ENCODE results near the gene PDRG1.

PDRG1 gene

GRCh38 chr20:31939661-31940060 lies 12.2 kb downstream of the PDRG1 start:
- H3K9ac ChIP-seq (ENCODE audit: low read length): no peak overlapping the region
- H3K27ac ChIP-seq (ENCODE audit: low read length): no peak overlapping the region
- no peak overlapping the region for H3K4me2 ChIP-seq (ENCODE audit: low read length)
- peaks cover 5% of the 10 kb centered on the region; the same call in 1 of the 2 replicates for H4K20me1 ChIP-seq (ENCODE audit: insufficient read depth, low read length)
- H3K9me3 ChIP-seq (ENCODE audit: insufficient read depth, low read length): no peaks in the 10 kb centered on the region
- H3K4me1 ChIP-seq (ENCODE audit: low read length): no peaks in the 10 kb centered on the region
- TF ChIP-seq CTCF (IDR thresholded peaks at IDR 0.05; ENCODE audit: low read depth, low read length): no peak
- no peak for TF ChIP-seq EZH2phosphoT487 (IDR thresholded peaks at IDR 0.05; ENCODE audit: low read depth)
- no peaks in the 10 kb centered on the region for H3K79me2 ChIP-seq (ENCODE audit: low read length)
- H3K4me3 ChIP-seq (ENCODE audit: low read length): no peak overlapping the region
- H3K36me3 ChIP-seq (replicated peaks; ENCODE audit: low read depth, low read length): peaks cover 11% of the 10 kb centered on the region
- no peak overlapping the region for H2AFZ ChIP-seq (ENCODE audit: low read depth, low read length)
- no peaks in the 10 kb centered on the region for H3K27me3 ChIP-seq (ENCODE audit: low read depth, low read length)

DNA sequence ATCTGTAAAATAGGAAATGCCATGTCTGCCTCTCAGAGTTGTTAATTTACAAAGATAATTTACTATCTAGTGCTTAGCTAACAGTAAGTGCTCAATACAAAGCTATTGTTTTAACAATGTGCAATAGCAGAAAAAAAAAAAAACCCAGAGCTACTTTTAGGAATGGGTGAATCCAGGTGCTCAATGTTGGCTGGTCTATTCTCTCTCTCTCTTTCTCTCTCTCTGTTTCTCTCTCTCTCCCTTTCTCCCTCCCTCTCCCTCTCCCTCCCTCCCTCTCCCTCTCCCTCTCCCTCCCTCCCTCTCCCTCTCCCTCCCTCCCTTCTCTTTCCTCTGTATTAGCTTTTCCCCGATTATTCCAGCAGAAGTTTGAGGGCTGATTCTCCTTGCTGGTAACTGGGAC lies 14.0 kb downstream of the PDRG1 start:
- Histone ChIP-seq H3K79me2 (ENCODE audit: low read length) (no peaks in the 10 kb centered on the region), H2AFZ (ENCODE audit: low read depth, low read length) (no peak overlapping the region), H3K9me3 (ENCODE audit: insufficient read depth, low read length) (no peaks in the 10 kb centered on the region), H3K4me2 (ENCODE audit: low read length) (no peak overlapping the region), H3K27me3 (ENCODE audit: low read depth, low read length) (no peaks in the 10 kb centered on the region), H3K4me3 (ENCODE audit: low read length) (no peak overlapping the region), H3K9ac (ENCODE audit: low read length) (no peak overlapping the region), H3K4me1 (ENCODE audit: low read length) (no peaks in the 10 kb centered on the region), H3K27ac (ENCODE audit: low read length) (no peak overlapping the region), H3K36me3 (replicated peaks; ENCODE audit: low read depth, low read length) (no peaks in the 10 kb centered on the region), H4K20me1 (ENCODE audit: insufficient read depth, low read length) (no peaks in the 10 kb centered on the region)
- TF ChIP-seq EZH2phosphoT487 (IDR thresholded peaks at IDR 0.05; ENCODE audit: low read depth) (no peak), CTCF (IDR thresholded peaks at IDR 0.05; ENCODE audit: low read depth, low read length) (no peak)

DNA sequence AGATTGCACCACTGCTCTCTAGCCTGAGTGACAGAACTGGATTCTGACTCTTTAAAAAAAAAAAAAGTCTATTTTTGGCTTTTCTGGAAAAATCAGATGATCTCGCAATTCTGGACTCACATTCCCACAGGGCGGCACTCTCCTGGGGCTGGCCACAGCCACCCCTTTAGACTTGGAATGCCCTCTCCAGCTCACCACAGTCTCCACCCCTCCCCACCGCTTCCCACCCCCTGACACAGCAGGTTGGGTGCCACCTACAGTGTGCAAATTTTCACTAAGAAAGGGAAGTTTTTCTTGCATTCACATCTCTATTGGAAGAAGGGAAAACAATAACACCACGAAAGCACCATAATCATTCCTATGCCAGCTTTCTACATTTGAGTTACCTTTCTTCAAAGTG lies 15.4 kb downstream of the PDRG1 start:
- TF ChIP-seq EZH2phosphoT487 (IDR thresholded peaks at IDR 0.05; ENCODE audit: low read depth) (no peak), CTCF (IDR thresholded peaks at IDR 0.05; ENCODE audit: low read depth, low read length) (no peak)
- H3K36me3 ChIP-seq (replicated peaks; ENCODE audit: low read depth, low read length): no peaks in the 10 kb centered on the region
- H3K4me3 ChIP-seq (ENCODE audit: low read length): no peak overlapping the region
- H3K27ac ChIP-seq (ENCODE audit: low read length): no peak overlapping the region
- H3K27me3 ChIP-seq (ENCODE audit: low read depth, low read length): no peaks in the 10 kb centered on the region
- no peaks in the 10 kb centered on the region for H3K4me1 ChIP-seq (ENCODE audit: low read length)
- no peaks in the 10 kb centered on the region for H3K9me3 ChIP-seq (ENCODE audit: insufficient read depth, low read length)
- no peaks in the 10 kb centered on the region for H3K79me2 ChIP-seq (ENCODE audit: low read length)
- no peak overlapping the region for H3K9ac ChIP-seq (ENCODE audit: low read length)
- H3K4me2 ChIP-seq (ENCODE audit: low read length): no peak overlapping the region
- H4K20me1 ChIP-seq (ENCODE audit: insufficient read depth, low read length): no peaks in the 10 kb centered on the region
- no peak overlapping the region for H2AFZ ChIP-seq (ENCODE audit: low read depth, low read length)

DNA sequence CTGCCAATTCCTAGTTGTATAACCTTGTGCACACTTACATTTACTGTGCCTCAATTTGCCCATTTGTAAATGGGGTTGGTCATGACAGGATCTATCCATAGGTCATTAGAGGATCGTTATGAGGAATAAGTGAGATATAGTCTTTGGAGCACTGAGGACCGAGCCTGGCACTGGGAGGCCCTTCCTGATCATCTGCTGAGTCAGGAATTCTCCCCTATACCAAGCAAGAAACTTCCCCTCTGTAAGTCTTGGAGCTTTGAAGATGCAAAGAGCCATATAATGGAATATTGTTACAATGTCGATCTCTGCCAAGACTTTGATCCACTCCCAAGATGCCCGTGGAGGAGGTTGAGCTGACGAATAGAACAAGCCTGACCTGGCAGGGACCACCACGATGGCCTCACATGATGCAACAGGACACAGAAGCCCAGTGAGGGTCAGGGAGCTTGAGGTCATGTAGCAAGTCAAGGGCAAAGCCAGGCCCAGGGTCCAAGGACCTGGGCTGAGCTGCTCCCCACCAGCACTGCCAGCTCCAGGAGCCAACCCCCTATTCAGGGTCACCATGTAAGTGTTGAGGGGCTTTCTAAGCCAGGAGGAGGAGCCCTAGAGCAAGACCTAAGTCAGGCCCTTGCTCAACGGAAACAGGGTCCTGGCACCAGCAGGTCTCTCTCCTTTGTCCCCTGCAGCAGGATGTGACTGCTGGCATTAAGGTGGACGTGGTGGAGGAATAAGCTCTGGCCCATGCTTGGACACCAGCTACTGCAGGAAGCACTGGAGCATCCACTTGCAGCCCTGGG lies 16.7 kb downstream of the PDRG1 start:
- no peaks in the 10 kb centered on the region for H4K20me1 ChIP-seq (ENCODE audit: insufficient read depth, low read length)
- H3K27ac ChIP-seq (ENCODE audit: low read length): no peak overlapping the region
- H3K79me2 ChIP-seq (ENCODE audit: low read length): no peaks in the 10 kb centered on the region
- no peaks in the 10 kb centered on the region for H3K4me1 ChIP-seq (ENCODE audit: low read length)
- no peak overlapping the region; the same call in 1 of the 2 replicates for H2AFZ ChIP-seq (ENCODE audit: low read depth, low read length)
- H3K4me3 ChIP-seq (ENCODE audit: low read length): no peak overlapping the region
- H3K4me2 ChIP-seq (ENCODE audit: low read length): no peak overlapping the region
- H3K36me3 ChIP-seq (replicated peaks; ENCODE audit: low read depth, low read length): no peaks in the 10 kb centered on the region
- H3K9me3 ChIP-seq (ENCODE audit: insufficient read depth, low read length): no peaks in the 10 kb centered on the region
- 0 out of 2 replicates have a peak, but pooled peaks cover 3% of the 10 kb centered on the region for H3K27me3 ChIP-seq (ENCODE audit: low read depth, low read length)
- TF ChIP-seq EZH2phosphoT487 (IDR thresholded peaks at IDR 0.05; ENCODE audit: low read depth) (no peak), CTCF (IDR thresholded peaks at IDR 0.05; ENCODE audit: low read depth, low read length) (peak; percentile 39)
- no peak overlapping the region for H3K9ac ChIP-seq (ENCODE audit: low read length)

Data from OCI-LY3 (cell line).